ENCODE measurements around the gene PCDH10. TPM values are rescaled to one million over a fixed set of nuclear protein-coding genes. Genes with fewer than 3 reads are reported as not detected.

The PCDH10 gene
- total and polyA plus RNA-seq, 2 of the 4 experiments (the other 2 are of a cell fraction), result 0.90 to 2.0 TPM

DNA sequence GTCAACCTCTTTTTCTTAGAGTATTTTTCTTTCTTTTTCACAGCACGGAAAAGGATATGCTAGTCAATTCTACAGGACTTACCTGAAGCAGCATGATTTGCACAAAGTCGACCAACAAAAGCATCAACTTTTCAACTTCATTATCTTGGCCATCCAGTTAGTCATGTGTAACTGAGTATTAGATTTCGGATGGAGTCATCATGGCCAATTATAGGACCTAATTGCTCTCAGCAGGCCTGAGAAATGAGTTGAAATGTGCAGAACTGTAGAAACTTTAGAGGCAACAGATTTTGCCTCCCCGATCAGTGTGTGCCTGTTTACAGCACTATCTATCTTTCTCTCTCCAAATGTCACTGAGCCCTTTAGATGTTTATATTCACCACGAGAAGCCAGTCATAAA, 41.0 kb downstream of the PCDH10 start:
- intact Hi-C loops (cut with micrococcal nuclease), result no loop called here
- no peak for ATAC-seq (ENCODE audit: low read depth)

More for the DNA sequence above, 41.0 kb downstream of the PCDH10 start:
- no peaks in the 10 kb centered on the region for H3K9me3 ChIP-seq (ENCODE audit: control insufficient read depth, insufficient read depth, low read length)
- peak; percentile 0 for DNase-seq
- H3K56ac ChIP-seq (ENCODE audit: extremely low read depth, insufficient read depth, low read length), result no peak overlapping the region
- dilution Hi-C loops (cut with HindIII; ENCODE audit: low sequenced_read_pairs, unreplicated experiment) (no loop called here), in situ Hi-C loops (cut with MboI; ENCODE audit: low sequenced_read_pairs) (no loop called here)
- no peaks in the 10 kb centered on the region for H3K79me1 ChIP-seq (ENCODE audit: low read depth in 1 of 2, low read length in 2 of 2)
- ChIA-PET POLR2A (ENCODE audit: unreplicated experiment) (no interaction called here), CTCF (interaction anchor here (1.4 kb wide), 1 partner anchor 43 kb away, joined by 5 read pairs; no protein-coding TSS in a partner anchor)
- no peak overlapping the region for H2BK20ac ChIP-seq (ENCODE audit: low read depth, low read length)
- H4K8ac ChIP-seq (ENCODE audit: low read depth in 2 of 2, low read length in 2 of 2), result no peak overlapping the region
- no peak overlapping the region for H3K4me3 ChIP-seq (ENCODE audit: insufficient read depth, low read depth, low read length)
- no peak overlapping the region for H4K91ac ChIP-seq (ENCODE audit: insufficient read depth, low read depth, low read length)
- no peak overlapping the region for H4K5ac ChIP-seq (ENCODE audit: low read depth, low read length)
- no TSS peak for BruUV-seq (replicated peaks)
- WGBS, 2 experiments (ENCODE audit: extremely low coverage in 2 of 2, insufficient read length in 1 of 2), result no CpG with 5 or more reads among the region's 5 CpGs
- no peak overlapping the region for H3K4ac ChIP-seq (ENCODE audit: low read depth, low read length)
- H3K23ac ChIP-seq (ENCODE audit: low read depth, low read length), result no peak overlapping the region
- H3K36me3 ChIP-seq (ENCODE audit: control insufficient read depth, insufficient read depth, low read length), result no peaks in the 10 kb centered on the region
- H4K20me1 ChIP-seq (ENCODE audit: insufficient read depth, low read length), result no peaks in the 10 kb centered on the region
- no peak overlapping the region for H3K14ac ChIP-seq (replicated peaks; ENCODE audit: low read depth, low read length)
- TF ChIP-seq, protein P1, sequence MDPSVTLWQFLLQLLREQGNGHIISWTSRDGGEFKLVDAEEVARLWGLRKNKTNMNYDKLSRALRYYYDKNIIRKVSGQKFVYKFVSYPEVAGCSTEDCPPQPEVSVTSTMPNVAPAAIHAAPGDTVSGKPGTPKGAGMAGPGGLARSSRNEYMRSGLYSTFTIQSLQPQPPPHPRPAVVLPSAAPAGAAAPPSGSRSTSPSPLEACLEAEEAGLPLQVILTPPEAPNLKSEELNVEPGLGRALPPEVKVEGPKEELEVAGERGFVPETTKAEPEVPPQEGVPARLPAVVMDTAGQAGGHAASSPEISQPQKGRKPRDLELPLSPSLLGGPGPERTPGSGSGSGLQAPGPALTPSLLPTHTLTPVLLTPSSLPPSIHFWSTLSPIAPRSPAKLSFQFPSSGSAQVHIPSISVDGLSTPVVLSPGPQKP (IDR thresholded peaks at IDR 0.05; ENCODE audit: borderline replicate concordance, low read depth, low read length), result no peak
- TF ChIP-seq RCOR1 (IDR thresholded peaks at IDR 0.05; ENCODE audit: insufficient replicate concordance, low read length), result no peak
- TF ChIP-seq POLR2A (IDR thresholded peaks at IDR 0.05; ENCODE audit: low read depth, low read length), result no peak
- no peak for TF ChIP-seq NFE2L2 (IDR thresholded peaks at IDR 0.05; ENCODE audit: low read depth, low read length)
- TF ChIP-seq MAFK (IDR thresholded peaks at IDR 0.05; ENCODE audit: low read depth, low read length), result no peak
- TF ChIP-seq RFX5 (IDR thresholded peaks at IDR 0.05; ENCODE audit: low read depth, low read length), result no peak
- no peak for TF ChIP-seq MAZ (IDR thresholded peaks at IDR 0.05; ENCODE audit: borderline replicate concordance, low read depth, low read length)
- no peak for TF ChIP-seq BHLHE40 (IDR thresholded peaks at IDR 0.05; ENCODE audit: low read depth, low read length)
- TF ChIP-seq, protein P2, sequence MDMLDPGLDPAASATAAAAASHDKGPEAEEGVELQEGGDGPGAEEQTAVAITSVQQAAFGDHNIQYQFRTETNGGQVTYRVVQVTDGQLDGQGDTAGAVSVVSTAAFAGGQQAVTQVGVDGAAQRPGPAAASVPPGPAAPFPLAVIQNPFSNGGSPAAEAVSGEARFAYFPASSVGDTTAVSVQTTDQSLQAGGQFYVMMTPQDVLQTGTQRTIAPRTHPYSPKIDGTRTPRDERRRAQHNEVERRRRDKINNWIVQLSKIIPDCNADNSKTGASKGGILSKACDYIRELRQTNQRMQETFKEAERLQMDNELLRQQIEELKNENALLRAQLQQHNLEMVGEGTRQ (IDR thresholded peaks at IDR 0.05; ENCODE audit: low read depth, low read length), result no peak
- TF ChIP-seq CHD1 (IDR thresholded peaks at IDR 0.05; ENCODE audit: low read depth, low read length), result no peak
- no peak for TF ChIP-seq CEBPB (IDR thresholded peaks at IDR 0.05; ENCODE audit: low read depth, low read length)
- TF ChIP-seq RAD21 (IDR thresholded peaks at IDR 0.05; ENCODE audit: low read length), result no peak
- TF ChIP-seq FOS (IDR thresholded peaks at IDR 0.05; ENCODE audit: low read depth, low read length), result no peak
- TF ChIP-seq SMC3 (IDR thresholded peaks at IDR 0.05; ENCODE audit: low read depth, low read length), result no peak
- TF ChIP-seq MXI1 (IDR thresholded peaks at IDR 0.05; ENCODE audit: borderline replicate concordance, low read depth, low read length), result no peak
- TF ChIP-seq, protein P3, sequence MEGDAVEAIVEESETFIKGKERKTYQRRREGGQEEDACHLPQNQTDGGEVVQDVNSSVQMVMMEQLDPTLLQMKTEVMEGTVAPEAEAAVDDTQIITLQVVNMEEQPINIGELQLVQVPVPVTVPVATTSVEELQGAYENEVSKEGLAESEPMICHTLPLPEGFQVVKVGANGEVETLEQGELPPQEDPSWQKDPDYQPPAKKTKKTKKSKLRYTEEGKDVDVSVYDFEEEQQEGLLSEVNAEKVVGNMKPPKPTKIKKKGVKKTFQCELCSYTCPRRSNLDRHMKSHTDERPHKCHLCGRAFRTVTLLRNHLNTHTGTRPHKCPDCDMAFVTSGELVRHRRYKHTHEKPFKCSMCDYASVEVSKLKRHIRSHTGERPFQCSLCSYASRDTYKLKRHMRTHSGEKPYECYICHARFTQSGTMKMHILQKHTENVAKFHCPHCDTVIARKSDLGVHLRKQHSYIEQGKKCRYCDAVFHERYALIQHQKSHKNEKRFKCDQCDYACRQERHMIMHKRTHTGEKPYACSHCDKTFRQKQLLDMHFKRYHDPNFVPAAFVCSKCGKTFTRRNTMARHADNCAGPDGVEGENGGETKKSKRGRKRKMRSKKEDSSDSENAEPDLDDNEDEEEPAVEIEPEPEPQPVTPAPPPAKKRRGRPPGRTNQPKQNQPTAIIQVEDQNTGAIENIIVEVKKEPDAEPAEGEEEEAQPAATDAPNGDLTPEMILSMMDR (conservative IDR thresholded peaks at IDR 0.05; ENCODE audit: low read depth, low read length), result no peak
- no peak overlapping the region for H3K9ac ChIP-seq (ENCODE audit: low read depth, low read length)
- H2BK5ac ChIP-seq (ENCODE audit: low read depth, low read length, poor library complexity, severe bottlenecking), result no peak overlapping the region
- no peak overlapping the region for H2AK9ac ChIP-seq (replicated peaks; ENCODE audit: low read depth, low read length, poor library complexity)
- no peaks in the 10 kb centered on the region for H3K4me1 ChIP-seq (ENCODE audit: control insufficient read depth, insufficient read depth, low read length)
- H2BK120ac ChIP-seq (ENCODE audit: low read depth, low read length), result no peak overlapping the region
- no peak overlapping the region for H2AK5ac ChIP-seq (ENCODE audit: low read depth, low read length)
- H3K18ac ChIP-seq (ENCODE audit: low read depth, low read length), result no peak overlapping the region
- no peak overlapping the region for H3K27ac ChIP-seq (ENCODE audit: insufficient read depth, low read length)
- no peak overlapping the region for H2AFZ ChIP-seq (replicated peaks; ENCODE audit: low read length, poor library complexity)
- no peak overlapping the region for H2BK15ac ChIP-seq (ENCODE audit: low read depth, low read length)
- H3K27me3 ChIP-seq (ENCODE audit: control insufficient read depth, insufficient read depth, low read length), result no peaks in the 10 kb centered on the region
- H3K4me2 ChIP-seq (ENCODE audit: low read depth, low read length), result no peak overlapping the region
- H3K9me1 ChIP-seq (ENCODE audit: insufficient read depth, low read length), result no peaks in the 10 kb centered on the region
